DMS53 (cell line): ENCODE data around the gene PTPRN2.
A peak's percentile ranks its signal among the peaks of the same experiment; 100 is the strongest.

Source experiments
- DNase-seq: peaks from one replicate; lab custom pipeline; 2025; lab: John Stamatoyannopoulos, UW

Gene PTPRN2

GRCh38 chr7:158401295-158401694 is 186.3 kb downstream of the PTPRN2 start:
- DNase-seq = no peak

GRCh38 chr7:158400601-158401225 is 186.9 kb downstream of the PTPRN2 start:
- no peak for DNase-seq

DNA sequence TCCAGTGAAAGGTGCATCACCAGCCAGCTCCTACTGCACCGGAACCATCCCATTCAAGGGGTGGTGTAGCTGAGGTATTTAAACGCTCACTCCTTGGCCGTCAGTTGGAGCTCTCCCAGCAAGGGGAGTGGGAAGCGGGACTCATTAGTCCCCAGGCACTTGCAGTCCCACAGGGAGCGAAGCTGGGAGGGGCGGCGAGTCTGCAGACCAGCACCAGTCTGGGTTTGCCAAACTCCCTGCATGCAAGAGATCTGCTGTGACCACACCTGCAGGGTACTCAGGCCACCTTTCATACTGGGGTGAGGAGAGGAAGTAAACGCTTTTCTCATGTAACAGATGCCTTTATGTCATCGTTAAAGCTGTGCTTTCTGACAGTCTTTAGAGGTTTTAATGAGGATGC is 187.9 kb downstream of the PTPRN2 start:
- no peak for DNase-seq

- no peak for DNase-seq
Observed at GRCh38 chr7:158398750-158399149, 188.9 kb downstream of the PTPRN2 start.

DNA sequence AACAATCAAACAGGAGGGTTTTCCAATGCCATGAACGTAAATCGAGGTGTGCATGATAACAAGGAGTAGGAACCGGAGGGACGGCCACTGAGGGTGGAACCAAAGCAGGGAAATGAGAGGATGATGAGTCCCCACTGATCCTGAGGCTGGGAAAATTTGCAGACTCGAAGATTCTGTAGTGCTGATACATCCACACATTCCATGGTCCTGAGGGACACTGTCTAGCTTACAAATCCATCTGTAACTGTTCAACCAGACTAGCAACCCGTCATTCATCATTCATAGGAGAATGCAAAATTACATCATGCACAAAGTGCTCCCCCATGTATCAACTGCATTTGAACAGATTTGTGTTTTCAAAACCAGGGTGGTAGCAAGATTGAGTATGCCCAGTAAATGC is 189.7 kb downstream of the PTPRN2 start:
- DNase-seq = no peak

DNA sequence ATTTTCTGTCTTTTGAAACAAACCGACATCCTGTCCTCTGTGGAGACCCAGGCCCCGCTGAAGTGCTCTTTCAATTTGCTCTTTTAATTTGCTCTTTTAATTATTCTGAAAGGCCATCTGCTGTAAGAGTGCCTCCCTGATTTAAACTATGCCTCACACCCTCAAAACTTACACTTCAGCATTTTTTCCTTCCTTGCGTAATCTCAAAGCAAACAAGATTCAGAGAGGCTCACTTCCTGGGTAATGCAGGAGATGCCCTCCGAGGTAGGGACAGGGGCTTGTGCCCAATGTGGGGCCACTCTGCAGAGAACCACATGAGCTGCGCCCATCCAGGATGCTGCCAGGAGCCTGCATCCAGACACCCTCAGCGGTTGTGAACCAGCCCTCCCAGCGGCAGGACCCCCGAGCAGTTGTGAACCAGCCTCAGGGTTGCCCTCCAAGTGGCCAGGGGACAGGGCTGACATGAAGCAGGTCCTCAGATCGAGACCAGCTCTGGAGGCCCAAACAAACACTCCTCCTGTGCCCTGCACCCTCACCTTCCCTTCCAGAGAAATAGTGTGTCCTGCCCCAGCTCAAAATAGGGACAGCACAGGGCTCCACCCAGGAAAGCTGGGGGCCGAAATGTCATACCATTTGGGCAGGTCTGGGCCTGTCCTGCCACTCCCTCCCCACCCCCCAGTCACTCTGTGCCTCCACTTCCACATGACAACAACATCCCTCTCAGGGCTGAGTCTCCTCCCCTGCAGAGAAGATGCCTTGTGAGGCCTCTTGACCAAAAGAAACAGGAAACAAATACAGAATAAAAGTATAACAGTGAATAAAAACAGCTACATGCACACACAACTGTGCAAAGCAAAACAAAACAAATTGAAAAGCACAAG is 190.4 kb downstream of the PTPRN2 start:
- DNase-seq = peak; percentile 70

GRCh38 chr7:158396301-158396905 is 191.2 kb downstream of the PTPRN2 start:
- DNase-seq = peak; percentile 44

DNA sequence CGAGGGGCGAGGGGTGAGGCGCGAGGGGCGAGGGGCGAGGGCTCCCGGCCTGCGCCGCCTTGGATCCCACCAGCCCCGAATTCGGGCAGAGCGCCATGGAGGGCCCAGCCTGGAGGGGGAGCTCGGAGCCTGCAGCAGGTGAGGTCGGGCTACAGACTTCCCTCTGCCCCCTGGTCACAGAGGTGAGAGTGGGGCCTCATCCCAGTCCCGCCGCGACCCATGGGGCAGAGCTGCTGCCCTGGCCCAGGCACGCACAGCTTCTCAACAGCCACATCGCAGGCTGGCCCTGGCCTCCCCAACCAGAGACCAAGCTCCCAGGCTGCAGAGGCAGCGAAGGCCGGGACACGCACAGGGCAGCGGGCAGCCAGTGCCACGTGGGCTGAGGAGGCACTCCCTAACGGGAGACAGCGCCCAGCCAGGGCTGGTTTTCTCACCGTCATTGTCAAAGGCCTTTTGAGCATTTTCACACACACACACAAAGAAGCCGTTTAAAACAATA is 191.8 kb downstream of the PTPRN2 start:
- peak; percentile 52 for DNase-seq

GRCh38 chr7:158395349-158395748 is 192.3 kb downstream of the PTPRN2 start:
- no peak for DNase-seq

GRCh38 chr7:158394936-158395335 is 192.7 kb downstream of the PTPRN2 start:
- DNase-seq = peak; percentile 62

GRCh38 chr7:158393926-158394625 is 193.5 kb downstream of the PTPRN2 start:
- no peak for DNase-seq

DNA sequence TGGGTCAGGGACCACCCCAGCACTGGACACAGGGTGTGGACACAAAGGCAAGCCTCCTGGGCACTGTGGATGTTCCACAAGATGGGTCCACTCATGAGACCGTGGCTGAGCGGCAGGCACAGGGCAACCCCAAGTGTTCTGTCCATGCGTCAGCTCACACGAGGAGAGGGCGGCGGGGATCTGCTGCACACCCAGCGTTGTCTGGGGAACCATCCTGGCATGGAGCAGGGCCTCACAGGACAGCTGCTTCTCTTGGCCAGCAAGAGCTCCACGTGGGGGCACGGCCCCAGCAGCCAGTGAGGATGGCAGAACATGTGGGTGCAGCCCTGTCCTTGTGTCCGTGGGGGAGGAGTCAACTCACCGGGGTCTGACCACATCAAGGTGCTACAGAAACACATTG is 195.4 kb downstream of the PTPRN2 start:
- no peak for DNase-seq

DNA sequence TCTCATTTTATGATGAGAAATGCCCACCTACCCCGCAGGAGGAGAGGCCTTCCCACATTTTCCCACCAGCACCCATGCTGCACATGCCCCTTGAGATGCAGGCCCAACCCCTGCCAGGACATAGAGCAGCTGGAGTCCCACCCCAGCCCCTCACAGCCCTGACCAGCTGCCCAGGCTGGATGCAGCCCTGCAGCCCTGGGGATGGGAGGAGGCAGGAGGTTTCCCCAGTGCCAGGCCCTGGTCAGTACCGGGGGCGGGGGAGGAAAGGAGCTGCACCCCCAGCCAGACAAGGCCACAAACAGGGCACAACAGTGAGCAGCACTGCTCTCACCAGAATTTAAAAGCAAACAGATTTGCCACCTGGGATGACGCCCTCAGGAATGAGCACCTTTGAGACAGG is 196.1 kb downstream of the PTPRN2 start:
- DNase-seq = no peak

DNA sequence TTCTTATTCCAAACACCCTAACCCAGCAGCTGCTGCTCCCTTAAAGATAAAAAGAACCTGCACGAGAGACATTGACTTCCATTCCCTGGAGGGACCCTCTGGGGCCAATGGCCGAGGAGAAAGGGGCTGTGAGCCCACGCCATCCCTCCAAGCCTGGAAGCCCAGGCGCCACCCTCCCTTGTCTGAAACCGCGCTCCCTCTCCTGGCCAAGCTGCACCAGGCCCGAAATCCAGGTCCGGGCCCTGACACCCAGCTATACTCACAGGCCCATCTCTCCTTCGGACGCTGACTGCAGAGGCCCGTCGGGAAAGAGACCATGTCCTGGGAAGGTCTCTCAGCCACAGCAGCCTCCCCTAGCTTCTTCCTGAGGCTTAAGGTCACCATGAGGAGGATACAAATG is 196.5 kb downstream of the PTPRN2 start:
- DNase-seq = no peak

GRCh38 chr7:158390460-158390859 is 197.2 kb downstream of the PTPRN2 start:
- no peak for DNase-seq

DNA sequence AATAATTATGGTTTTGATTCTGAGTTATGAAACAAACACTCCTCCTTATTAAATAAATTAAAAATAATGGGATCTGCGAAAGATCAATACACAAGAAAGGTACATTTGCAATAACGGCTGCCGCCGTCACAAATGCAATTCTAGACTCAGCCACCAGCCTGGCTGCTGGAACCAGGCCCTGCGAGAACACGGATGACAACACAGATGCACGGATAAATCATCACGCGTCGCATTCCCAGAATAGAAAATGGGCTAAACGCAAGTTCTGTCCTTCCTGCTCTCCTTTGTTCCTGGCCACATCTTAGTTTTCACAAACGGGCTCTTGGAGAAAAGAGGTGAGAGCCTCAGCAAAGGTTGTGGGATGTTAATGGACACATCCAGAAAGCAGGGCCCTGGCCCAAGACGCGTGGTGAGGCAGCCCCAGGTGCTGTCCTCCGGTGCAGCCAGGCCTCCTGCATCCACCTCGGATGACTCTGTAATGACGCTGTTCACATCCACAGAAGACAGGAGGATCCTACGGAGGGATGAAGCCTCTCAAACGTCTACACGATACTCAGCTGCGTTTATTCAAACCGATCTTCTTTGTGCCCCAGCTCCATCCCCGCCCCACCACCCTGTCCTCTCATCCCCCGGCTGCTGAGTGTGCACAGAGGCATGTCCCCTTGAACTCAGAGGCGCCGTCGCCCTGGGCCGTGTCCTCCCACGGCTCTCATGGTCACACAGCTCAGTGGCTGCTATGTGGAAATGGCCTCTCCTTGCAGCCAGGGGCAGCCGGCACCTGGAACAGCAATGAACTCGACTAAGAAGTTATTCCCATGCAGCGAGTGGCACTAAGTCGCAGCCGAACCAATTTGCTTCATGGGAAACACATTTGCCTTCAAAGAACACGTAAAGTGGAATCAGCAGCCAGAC is 197.9 kb downstream of the PTPRN2 start:
- DNase-seq = no peak

DNA sequence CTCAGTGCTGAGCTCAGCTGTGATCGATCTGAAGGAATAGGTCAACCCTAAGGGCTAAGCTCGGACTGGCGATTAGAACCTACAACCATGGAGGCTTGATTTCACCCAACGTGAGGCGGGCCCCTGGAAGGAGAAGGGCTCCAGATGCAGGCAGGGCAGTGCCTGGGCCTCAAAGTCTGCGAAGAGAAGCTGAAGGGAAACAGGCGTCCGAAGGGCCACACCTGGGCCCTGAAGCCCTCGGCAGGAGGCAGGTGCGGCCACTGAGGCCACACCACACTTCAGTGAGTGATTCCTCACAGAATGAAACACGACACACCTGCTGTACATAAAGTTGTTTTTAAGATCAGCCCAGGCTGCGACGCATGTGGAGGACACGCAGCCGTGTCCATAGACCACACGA is 198.7 kb downstream of the PTPRN2 start:
- DNase-seq = no peak

DNA sequence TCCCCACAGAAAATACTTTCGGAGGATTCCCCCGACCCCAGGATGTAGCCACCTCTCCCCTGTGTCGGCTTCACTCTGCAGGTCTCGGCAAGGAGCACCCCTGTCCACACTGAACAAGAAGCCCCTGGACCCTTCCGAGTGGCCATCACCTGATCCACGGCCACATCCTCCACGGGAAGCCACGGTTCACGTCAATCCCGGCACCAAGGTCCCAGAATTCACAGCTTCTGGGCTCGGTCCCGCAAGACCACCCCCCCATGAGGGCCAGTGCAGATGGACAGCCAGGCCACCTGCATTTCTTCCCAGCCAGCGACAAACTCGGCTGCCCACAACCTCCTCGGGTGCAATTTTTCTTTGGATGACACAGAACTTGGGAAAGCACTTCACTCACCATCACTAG is 199.6 kb downstream of the PTPRN2 start:
- no peak for DNase-seq

DNA sequence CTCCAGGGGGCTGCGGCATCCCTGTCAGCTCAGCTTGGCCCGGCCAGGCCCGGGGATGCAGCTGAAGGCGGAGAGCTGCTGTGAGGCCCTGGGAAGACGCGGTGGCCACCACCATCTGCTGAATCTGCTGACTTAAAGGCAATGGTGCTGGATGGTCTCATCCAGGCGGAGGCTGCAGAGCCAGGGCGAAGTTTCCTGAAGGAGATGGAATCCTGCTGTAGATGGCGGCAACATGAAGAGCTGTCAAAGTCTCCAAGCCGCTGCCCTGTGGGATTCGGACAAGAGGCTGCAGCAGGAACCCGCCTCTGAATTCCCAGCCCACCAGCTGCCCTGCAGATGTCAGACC is 200.1 kb downstream of the PTPRN2 start:
- no peak for DNase-seq

DNA sequence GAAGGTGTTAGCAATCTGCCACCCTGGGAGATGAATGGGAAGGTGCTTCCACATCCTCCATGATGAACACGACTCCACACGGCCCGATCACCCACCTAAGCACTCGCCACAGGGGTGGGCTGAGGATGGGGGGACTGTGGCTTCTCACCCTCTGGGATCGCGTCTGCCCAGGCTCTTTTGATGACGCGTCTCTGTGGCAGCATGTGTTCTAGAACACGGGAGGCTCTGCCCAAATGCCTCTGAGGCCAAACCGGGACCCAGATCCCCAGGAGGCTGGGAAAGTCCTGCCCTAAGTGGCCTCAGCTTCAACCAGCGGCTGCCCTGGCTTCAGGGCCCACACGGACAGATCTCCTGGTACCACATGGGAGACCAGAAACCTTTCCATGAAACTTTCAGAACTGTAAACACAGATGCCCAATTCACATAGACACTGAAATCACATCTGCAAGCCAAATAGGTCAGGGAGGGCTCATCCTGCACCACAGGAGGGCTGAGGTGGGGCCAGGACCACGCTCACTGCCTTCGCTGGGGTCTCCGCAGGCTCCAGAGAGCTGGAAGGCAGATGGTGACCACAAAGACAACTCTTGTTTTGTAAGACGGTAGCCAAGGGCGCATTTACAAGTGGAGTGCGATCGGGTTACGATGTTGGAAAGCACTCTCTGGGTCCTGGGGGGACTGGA is 200.6 kb downstream of the PTPRN2 start:
- no peak for DNase-seq

GRCh38 chr7:158386355-158386618 is 201.3 kb downstream of the PTPRN2 start:
- no peak for DNase-seq
